Mucosa of rectum (tissue), 2 donors: ENCODE measurements around the gene FREM1.

Source experiments
- H3K27ac ChIP-seq, 2 donors: one replicate each; pipeline ENCODE4 v1.7.0; 2013; ENCODE audit warnings: inconsistent platforms in 2 of 2, low read depth in 2 of 2, low read length in 2 of 2
- H3K27me3 ChIP-seq, 2 donors: one replicate each; pipeline ENCODE4 v1.7.0; 2013; ENCODE audit warnings: low read length in 2 of 2; ENCODE audit not compliant: control insufficient read depth in 2 of 2, insufficient read depth in 2 of 2
- H3K36me3 ChIP-seq, 2 donors: one replicate each; pipeline ENCODE4 v1.7.0; 2013; ENCODE audit warnings: low read length in 2 of 2; ENCODE audit not compliant: control insufficient read depth in 2 of 2, insufficient read depth in 2 of 2
- H3K4me1 ChIP-seq, 2 donors: one replicate each; pipeline ENCODE4 v1.7.0; 2013; ENCODE audit warnings: low read length in 2 of 2, mild to moderate bottlenecking in 1 of 2; ENCODE audit not compliant: control insufficient read depth in 2 of 2, insufficient read depth in 2 of 2
- H3K4me3 ChIP-seq, 2 donors: one replicate each; pipeline ENCODE4 v1.7.0; 2013; ENCODE audit warnings: low read length in 2 of 2
- H3K9ac ChIP-seq, 2 donors: one replicate each; pipeline ENCODE4 v1.7.0; 2013; ENCODE audit warnings: low read length in 2 of 2, low read depth in 1 of 2, mild to moderate bottlenecking in 1 of 2
- H3K9me3 ChIP-seq, 2 donors: one replicate each; pipeline ENCODE4 v1.7.0; 2013; ENCODE audit warnings: low read length in 2 of 2; ENCODE audit not compliant: control insufficient read depth in 2 of 2
- donor health status: healthy.
- donor health status: Normal muscosa, but diverticular disease.

Gene FREM1

GRCh38 chr9:14899815-14900193 is 10.4 kb downstream of the FREM1 start:
- no peaks in the 10 kb centered on the region for H3K27me3 ChIP-seq
- H3K27ac ChIP-seq = no peak overlapping the region
- no peaks in the 10 kb centered on the region for H3K9me3 ChIP-seq
- H3K4me1 ChIP-seq = no peaks in the 10 kb centered on the region
- H3K36me3 ChIP-seq = no peaks in the 10 kb centered on the region
- no peak overlapping the region for H3K4me3 ChIP-seq
- H3K9ac ChIP-seq = no peak overlapping the region

GRCh38 chr9:14899042-14899814 is 11.0 kb downstream of the FREM1 start:
- no peak overlapping the region for H3K27ac ChIP-seq

GRCh38 chr9:14895806-14896205 is 14.4 kb downstream of the FREM1 start:
- Histone ChIP-seq H3K4me1 (no peaks in the 10 kb centered on the region), H3K27ac (no peak overlapping the region)

More at GRCh38 chr9:14899042-14899814, 11.0 kb downstream of the FREM1 start:
- Histone ChIP-seq H3K36me3 (no peaks in the 10 kb centered on the region), H3K27me3 (no peaks in the 10 kb centered on the region), H3K9me3 (no peaks in the 10 kb centered on the region), H3K4me1 (no peaks in the 10 kb centered on the region), H3K9ac (no peak overlapping the region), H3K4me3 (no peak overlapping the region)

GRCh38 chr9:14893280-14893679 is 16.9 kb downstream of the FREM1 start:
- Histone ChIP-seq H3K27me3 (no peaks in the 10 kb centered on the region), H3K9ac (no peak overlapping the region), H3K4me3 (no peak overlapping the region), H3K9me3 (no peaks in the 10 kb centered on the region), H3K27ac (no peak overlapping the region), H3K36me3 (no peaks in the 10 kb centered on the region), H3K4me1 (peaks cover 0 to 6% of the 10 kb centered on the region in 2 donors)

More at GRCh38 chr9:14895806-14896205, 14.4 kb downstream of the FREM1 start:
- Histone ChIP-seq H3K9me3 (no peaks in the 10 kb centered on the region), H3K9ac (no peak overlapping the region), H3K4me3 (no peak overlapping the region), H3K27me3 (no peaks in the 10 kb centered on the region), H3K36me3 (no peaks in the 10 kb centered on the region)

GRCh38 chr9:14891332-14891731 is 18.9 kb downstream of the FREM1 start:
- H3K36me3 ChIP-seq = no peaks in the 10 kb centered on the region
- no peak overlapping the region for H3K4me3 ChIP-seq
- H3K4me1 ChIP-seq = peaks cover 6 to 11% of the 10 kb centered on the region in 2 donors
- no peaks in the 10 kb centered on the region for H3K27me3 ChIP-seq
- no peaks in the 10 kb centered on the region for H3K9me3 ChIP-seq
- H3K9ac ChIP-seq = no peak overlapping the region
- no peak overlapping the region for H3K27ac ChIP-seq

GRCh38 chr9:14889451-14889850 is 20.8 kb downstream of the FREM1 start:
- Histone ChIP-seq H3K4me1 (peaks cover 6 to 11% of the 10 kb centered on the region in 2 donors), H3K4me3 (no peak overlapping the region)

GRCh38 chr9:14888875-14889274 is 21.4 kb downstream of the FREM1 start:
- Histone ChIP-seq H3K4me1 (peaks cover 6 to 11% of the 10 kb centered on the region in 2 donors), H3K4me3 (no peak overlapping the region), H3K9ac (no peak overlapping the region), H3K9me3 (no peaks in the 10 kb centered on the region), H3K36me3 (no peaks in the 10 kb centered on the region), H3K27me3 (no peaks in the 10 kb centered on the region), H3K27ac (peak overlapping the region in 1 of 2 donors; percentile 16)

More at GRCh38 chr9:14889451-14889850, 20.8 kb downstream of the FREM1 start:
- Histone ChIP-seq H3K27ac (no peak overlapping the region), H3K36me3 (no peaks in the 10 kb centered on the region), H3K9me3 (no peaks in the 10 kb centered on the region), H3K9ac (no peak overlapping the region), H3K27me3 (no peaks in the 10 kb centered on the region)

- Histone ChIP-seq H3K9me3 (no peaks in the 10 kb centered on the region), H3K36me3 (no peaks in the 10 kb centered on the region), H3K9ac (no peak overlapping the region), H3K27me3 (no peaks in the 10 kb centered on the region), H3K27ac (no peak overlapping the region), H3K4me3 (no peak overlapping the region), H3K4me1 (peaks cover 6 to 11% of the 10 kb centered on the region in 2 donors)
Observed at GRCh38 chr9:14888272-14888671, 22.0 kb downstream of the FREM1 start.

- no peaks in the 10 kb centered on the region for H3K9me3 ChIP-seq
- H3K27ac ChIP-seq = peak overlapping the region; percentile 2 to 37
- H3K36me3 ChIP-seq = no peaks in the 10 kb centered on the region
- no peak overlapping the region for H3K4me3 ChIP-seq
- H3K27me3 ChIP-seq = no peaks in the 10 kb centered on the region
- H3K9ac ChIP-seq = no peak overlapping the region
- H3K4me1 ChIP-seq = peaks cover 6 to 11% of the 10 kb centered on the region in 2 donors
Observed at GRCh38 chr9:14887149-14887548, 23.1 kb downstream of the FREM1 start.

GRCh38 chr9:14883310-14883944 is 26.8 kb downstream of the FREM1 start:
- H3K27ac ChIP-seq = no peak overlapping the region
- H3K4me1 ChIP-seq = peaks cover 0 to 20% of the 10 kb centered on the region in 2 donors
- no peaks in the 10 kb centered on the region for H3K27me3 ChIP-seq
- no peaks in the 10 kb centered on the region for H3K36me3 ChIP-seq
- no peaks in the 10 kb centered on the region for H3K9me3 ChIP-seq
- no peak overlapping the region for H3K9ac ChIP-seq
- no peak overlapping the region for H3K4me3 ChIP-seq
